Neural cell (in vitro differentiated cells): ENCODE measurements around the gene C3orf85. TPM values are rescaled to one million over a fixed set of nuclear protein-coding genes. Genes with fewer than 3 reads are reported as not detected.

ENCODE experiments used
- H2AFZ ChIP-seq: fragments of 200-600, 300-800 bp; sonication (generic), shearing (Covaris generic); 2 replicates; pipeline ENCODE4 v1.6.0; 2014; ENCODE audit warnings: low read depth, mild to moderate bottlenecking, antibody characterized with exemption, low read length, moderate library complexity
- H3F3A ChIP-seq: fragments of 200-600 bp; shearing (Covaris generic); 2 replicates; pipeline ENCODE4 v1.6.1; 2016; ENCODE audit warnings: mild to moderate bottlenecking, moderate library complexity, mixed read lengths, antibody characterized with exemption, low read length; ENCODE audit not compliant: insufficient read depth, poor library complexity, severe bottlenecking
- H3K27ac ChIP-seq: fragments of 200-600, 300-800 bp; sonication (generic), shearing (Covaris generic); 2 replicates; pipeline ENCODE4 v1.5.1; 2014; ENCODE audit warnings: mild to moderate bottlenecking, low read length, moderate library complexity
- H3K27me3 ChIP-seq: fragments of 300-800, 200-600 bp; sonication (generic), shearing (Covaris generic); 2 replicates; pipeline ENCODE4 v1.6.0; 2014; ENCODE audit warnings: mild to moderate bottlenecking, low read depth, low read length, moderate library complexity; ENCODE audit not compliant: insufficient read depth
- H3K36me3 ChIP-seq: fragments of 300-800, 200-600 bp; sonication (generic), shearing (Covaris generic); 2 replicates; pipeline ENCODE4 v1.5.1; 2014; ENCODE audit warnings: mild to moderate bottlenecking, antibody characterized with exemption, low read length, moderate library complexity; ENCODE audit not compliant: insufficient read depth
- H3K4me2 ChIP-seq: fragments of 300-800, 200-600 bp; sonication (generic), shearing (Covaris generic); 2 replicates; pipeline ENCODE4 v1.6.0; 2014; ENCODE audit warnings: mild to moderate bottlenecking, low read length
- H3K4me3 ChIP-seq: fragments of 300-800, 200-600 bp; sonication (generic), shearing (Covaris generic); 2 replicates; pipeline ENCODE4 v1.5.1; 2014; ENCODE audit warnings: mild to moderate bottlenecking, low read length, moderate library complexity
- H3K79me2 ChIP-seq: fragments of 200-600 bp; shearing (Covaris generic); replicated peaks from 2 replicates; pipeline ENCODE4 v1.6.0; 2014; ENCODE audit warnings: mild to moderate bottlenecking, low read length, moderate library complexity; ENCODE audit not compliant: insufficient read depth
- H3K9ac ChIP-seq: fragments of 300-800, 200-600 bp; sonication (generic), shearing (Covaris generic); 2 replicates; pipeline ENCODE4 v1.6.1; 2016; ENCODE audit warnings: mild to moderate bottlenecking, low read length, mixed read lengths
- H3K9me2 ChIP-seq: fragments of 200-600 bp; shearing (Covaris generic); 2 replicates; pipeline ENCODE4 v1.6.1; 2016; ENCODE audit warnings: mild to moderate bottlenecking, low read length, mixed read lengths; ENCODE audit not compliant: insufficient read depth
- H3K9me3 ChIP-seq: fragments of 200-600, 300-800 bp; sonication (generic), shearing (Covaris generic); 2 replicates; pipeline ENCODE4 v1.6.1; 2016; ENCODE audit warnings: mild to moderate bottlenecking, mixed run types, low read length, moderate library complexity, mixed read lengths
- H4K20me1 ChIP-seq: fragments of 200-600 bp; shearing (Covaris generic); 2 replicates; pipeline ENCODE4 v1.6.1; 2016; ENCODE audit warnings: mild to moderate bottlenecking, mixed run types; ENCODE audit not compliant: insufficient read depth
- EP300 ChIP-seq: fragments of 450-650 bp; conservative IDR thresholded peaks from 2 replicates; pipeline ENCODE4 v1.6.1; 2014; ENCODE audit warnings: antibody characterized with exemption, mild to moderate bottlenecking, moderate library complexity; ENCODE audit not compliant: poor library complexity, severe bottlenecking
- EZH2 ChIP-seq: fragments of 200-600, 300-800 bp; shearing (Covaris generic), sonication (generic); IDR thresholded peaks from 2 replicates; pipeline ENCODE4 v1.6.1; 2014; ENCODE audit warnings: antibody characterized with exemption, low read length, borderline replicate concordance, mild to moderate bottlenecking; ENCODE audit not compliant: insufficient read depth, poor library complexity, severe bottlenecking
- MXI1 ChIP-seq: fragments of 450-650 bp; conservative IDR thresholded peaks from 2 replicates; pipeline ENCODE4 v1.6.1; 2014; ENCODE audit warnings: antibody characterized with exemption, mild to moderate bottlenecking; ENCODE audit not compliant: poor library complexity, severe bottlenecking
- POLR2AphosphoS5 ChIP-seq: IDR thresholded peaks from 2 replicates; pipeline ENCODE4 v1.6.1; 2012
- RAD21 ChIP-seq: fragments of 450-650 bp; conservative IDR thresholded peaks from 2 replicates; pipeline ENCODE4 v1.6.1; 2014; ENCODE audit warnings: antibody characterized with exemption, mild to moderate bottlenecking, moderate library complexity
- SMC3 ChIP-seq: fragments of 450-650 bp; conservative IDR thresholded peaks from 2 replicates; pipeline ENCODE4 v1.6.1; 2014; ENCODE audit warnings: antibody characterized with exemption, mild to moderate bottlenecking, moderate library complexity; ENCODE audit not compliant: poor library complexity
- TAF1 ChIP-seq: IDR thresholded peaks from 2 replicates; pipeline ENCODE4 v1.6.1; 2012; ENCODE audit warnings: low read depth
- polyA plus RNA-seq: library from polyadenylated mRNA; depleted of rRNA; stranded (reverse); fragments of >200 nt; gene quantifications from 2 replicates; pipeline ENCODE4 v1.2.3, GENCODE V29; 2014
- TF ChIP-seq, protein P1 (sequence below): IDR thresholded peaks from 2 replicates; pipeline ENCODE4 v1.6.1; 2012; ENCODE audit warnings: borderline replicate concordance
- TF ChIP-seq, protein P2 (sequence below): fragments of 450-650 bp; IDR thresholded peaks from 2 replicates; pipeline ENCODE4 v1.5.1; 2014; ENCODE audit warnings: antibody characterized with exemption, mild to moderate bottlenecking, moderate library complexity; ENCODE audit not compliant: poor library complexity, severe bottlenecking

Gene C3orf85
- polyA plus RNA-seq, 1 donor from 2014 or later = not detected

DNA sequence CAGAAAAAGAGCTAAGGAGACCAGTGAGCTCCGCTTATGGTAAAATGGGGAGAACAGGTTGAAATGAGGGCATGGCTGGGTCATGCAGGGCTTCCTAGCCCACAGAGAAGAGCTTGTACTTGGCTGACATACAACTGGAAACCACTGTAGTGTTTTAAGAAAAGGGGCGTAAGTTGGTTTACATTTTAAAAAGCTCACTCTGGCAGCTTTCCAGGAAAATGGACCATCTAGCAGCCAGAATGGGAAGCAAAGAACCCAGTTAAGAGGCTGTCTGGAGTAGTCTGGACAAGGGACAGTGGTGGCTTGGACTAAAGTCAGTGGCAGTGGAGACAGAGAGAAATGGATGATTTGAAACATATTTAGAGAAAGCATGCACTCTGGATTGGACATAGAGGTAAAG is 20.5 kb upstream of the C3orf85 start:
- Histone ChIP-seq H3K4me3 (no peak overlapping the region), H3K9ac (no peak overlapping the region), H3F3A (no peaks in the 10 kb centered on the region), H3K4me2 (no peak overlapping the region), H3K9me2 (no peaks in the 10 kb centered on the region), H3K27ac (no peak overlapping the region), H2AFZ (no peak overlapping the region), H3K79me2 (no peaks in the 10 kb centered on the region), H3K9me3 (no peaks in the 10 kb centered on the region), H3K36me3 (no peaks in the 10 kb centered on the region), H3K27me3 (no peaks in the 10 kb centered on the region), H4K20me1 (no peaks in the 10 kb centered on the region)
- TF ChIP-seq EP300 = no peak
- TF ChIP-seq RAD21 = no peak
- no peak for TF ChIP-seq EZH2
- TF ChIP-seq, protein P1, sequence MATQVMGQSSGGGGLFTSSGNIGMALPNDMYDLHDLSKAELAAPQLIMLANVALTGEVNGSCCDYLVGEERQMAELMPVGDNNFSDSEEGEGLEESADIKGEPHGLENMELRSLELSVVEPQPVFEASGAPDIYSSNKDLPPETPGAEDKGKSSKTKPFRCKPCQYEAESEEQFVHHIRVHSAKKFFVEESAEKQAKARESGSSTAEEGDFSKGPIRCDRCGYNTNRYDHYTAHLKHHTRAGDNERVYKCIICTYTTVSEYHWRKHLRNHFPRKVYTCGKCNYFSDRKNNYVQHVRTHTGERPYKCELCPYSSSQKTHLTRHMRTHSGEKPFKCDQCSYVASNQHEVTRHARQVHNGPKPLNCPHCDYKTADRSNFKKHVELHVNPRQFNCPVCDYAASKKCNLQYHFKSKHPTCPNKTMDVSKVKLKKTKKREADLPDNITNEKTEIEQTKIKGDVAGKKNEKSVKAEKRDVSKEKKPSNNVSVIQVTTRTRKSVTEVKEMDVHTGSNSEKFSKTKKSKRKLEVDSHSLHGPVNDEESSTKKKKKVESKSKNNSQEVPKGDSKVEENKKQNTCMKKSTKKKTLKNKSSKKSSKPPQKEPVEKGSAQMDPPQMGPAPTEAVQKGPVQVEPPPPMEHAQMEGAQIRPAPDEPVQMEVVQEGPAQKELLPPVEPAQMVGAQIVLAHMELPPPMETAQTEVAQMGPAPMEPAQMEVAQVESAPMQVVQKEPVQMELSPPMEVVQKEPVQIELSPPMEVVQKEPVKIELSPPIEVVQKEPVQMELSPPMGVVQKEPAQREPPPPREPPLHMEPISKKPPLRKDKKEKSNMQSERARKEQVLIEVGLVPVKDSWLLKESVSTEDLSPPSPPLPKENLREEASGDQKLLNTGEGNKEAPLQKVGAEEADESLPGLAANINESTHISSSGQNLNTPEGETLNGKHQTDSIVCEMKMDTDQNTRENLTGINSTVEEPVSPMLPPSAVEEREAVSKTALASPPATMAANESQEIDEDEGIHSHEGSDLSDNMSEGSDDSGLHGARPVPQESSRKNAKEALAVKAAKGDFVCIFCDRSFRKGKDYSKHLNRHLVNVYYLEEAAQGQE = no peak
- TF ChIP-seq TAF1 = no peak
- TF ChIP-seq, protein P2, sequence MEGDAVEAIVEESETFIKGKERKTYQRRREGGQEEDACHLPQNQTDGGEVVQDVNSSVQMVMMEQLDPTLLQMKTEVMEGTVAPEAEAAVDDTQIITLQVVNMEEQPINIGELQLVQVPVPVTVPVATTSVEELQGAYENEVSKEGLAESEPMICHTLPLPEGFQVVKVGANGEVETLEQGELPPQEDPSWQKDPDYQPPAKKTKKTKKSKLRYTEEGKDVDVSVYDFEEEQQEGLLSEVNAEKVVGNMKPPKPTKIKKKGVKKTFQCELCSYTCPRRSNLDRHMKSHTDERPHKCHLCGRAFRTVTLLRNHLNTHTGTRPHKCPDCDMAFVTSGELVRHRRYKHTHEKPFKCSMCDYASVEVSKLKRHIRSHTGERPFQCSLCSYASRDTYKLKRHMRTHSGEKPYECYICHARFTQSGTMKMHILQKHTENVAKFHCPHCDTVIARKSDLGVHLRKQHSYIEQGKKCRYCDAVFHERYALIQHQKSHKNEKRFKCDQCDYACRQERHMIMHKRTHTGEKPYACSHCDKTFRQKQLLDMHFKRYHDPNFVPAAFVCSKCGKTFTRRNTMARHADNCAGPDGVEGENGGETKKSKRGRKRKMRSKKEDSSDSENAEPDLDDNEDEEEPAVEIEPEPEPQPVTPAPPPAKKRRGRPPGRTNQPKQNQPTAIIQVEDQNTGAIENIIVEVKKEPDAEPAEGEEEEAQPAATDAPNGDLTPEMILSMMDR = no peak
- no peak for TF ChIP-seq SMC3
- no peak for TF ChIP-seq MXI1
- TF ChIP-seq POLR2AphosphoS5 = no peak

DNA sequence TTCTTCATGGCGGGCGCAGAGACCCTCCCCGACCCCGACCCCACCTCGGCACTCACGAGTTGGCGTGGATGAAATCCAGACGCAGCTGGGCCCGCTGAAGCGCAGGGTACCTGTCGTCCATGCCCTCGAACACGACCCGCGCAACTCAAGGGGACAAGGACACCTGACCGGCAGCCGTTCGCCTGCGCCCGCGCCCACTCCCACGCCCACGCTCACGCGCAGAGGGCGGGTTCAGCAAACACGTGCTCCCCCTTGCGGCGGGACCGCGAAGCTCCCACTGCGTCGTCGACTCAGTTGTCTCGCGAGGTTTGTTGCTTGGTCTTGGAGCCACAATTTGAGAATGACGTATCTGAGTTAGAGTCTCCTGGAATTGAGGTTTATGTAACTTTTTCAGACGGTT is 18.6 kb upstream of the C3orf85 start, which contains the start of gene MORC1:
Gene MORC1, minus strand, starts transcription at position 196 of the 400 bp plus-strand sequence. Its CDS starts 75 bp downstream, at position 121.
- Histone ChIP-seq H3K27me3 (no peaks in the 10 kb centered on the region), H3K36me3 (no peaks in the 10 kb centered on the region), H3K4me2 (no peak within 1 kb of the TSS), H3F3A (no peaks in the 10 kb centered on the region), H3K79me2 (no peaks in the 10 kb centered on the region), H3K9me3 (no peaks in the 10 kb centered on the region), H3K4me3 (no peak within 1 kb of the TSS), H3K9me2 (no peaks in the 10 kb centered on the region), H3K9ac (no peak within 1 kb of the TSS), H3K27ac (no peak within 1 kb of the TSS), H4K20me1 (no peaks in the 10 kb centered on the region), H2AFZ (no peak within 1 kb of the TSS)
- TF ChIP-seq RAD21 (no peak), TAF1 (no peak), EZH2 (no peak)

DNA sequence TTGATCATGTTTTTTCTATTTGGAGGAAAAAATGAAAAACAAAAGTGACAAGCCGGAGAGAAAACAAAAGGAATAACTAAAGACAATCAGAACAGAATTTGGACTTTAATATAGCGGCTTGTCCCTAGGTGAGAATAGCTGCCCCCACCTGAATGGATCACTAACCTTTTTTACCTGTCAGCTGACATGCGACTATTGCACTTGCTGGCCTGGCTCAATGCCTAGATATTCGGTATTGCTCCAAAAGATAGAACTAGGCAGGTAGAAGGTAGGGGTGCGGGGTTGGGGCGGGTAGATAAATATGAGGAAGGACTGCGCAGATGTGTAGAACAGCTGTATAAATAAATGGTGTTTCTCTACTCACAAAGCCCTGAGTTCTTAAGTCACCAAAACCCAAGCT is 17.9 kb upstream of the C3orf85 start:
- TF ChIP-seq MXI1 (no peak), POLR2AphosphoS5 (no peak), TAF1 (no peak), EZH2 (no peak), SMC3 (no peak), RAD21 (no peak), EP300 (no peak)
- TF ChIP-seq, protein P1 = no peak
- TF ChIP-seq, protein P2 = no peak
- H3K9me3 ChIP-seq = no peaks in the 10 kb centered on the region
- H3K79me2 ChIP-seq = no peaks in the 10 kb centered on the region
- no peaks in the 10 kb centered on the region for H4K20me1 ChIP-seq
- H3K4me3 ChIP-seq = no peak overlapping the region
- no peaks in the 10 kb centered on the region for H3F3A ChIP-seq
- H2AFZ ChIP-seq = no peak overlapping the region
- H3K27ac ChIP-seq = no peak overlapping the region
- H3K4me2 ChIP-seq = no peak overlapping the region
- H3K9ac ChIP-seq = no peak overlapping the region
- H3K27me3 ChIP-seq = no peaks in the 10 kb centered on the region
- H3K36me3 ChIP-seq = no peaks in the 10 kb centered on the region
- H3K9me2 ChIP-seq = no peaks in the 10 kb centered on the region
